ENCODE results near the gene CLEC16A. TPM values are rescaled to one million over a fixed set of nuclear protein-coding genes. Genes with fewer than 3 reads are reported as not detected.
"Not testable (repeated sequence)": the region's sequence is repeated elsewhere in the genome, so short reads cannot be mapped to it uniquely, and the experiment has no call there.

CLEC16A gene
- total RNA-seq, 4 donors from 2014 or later: 7.6 to 65.6 (median 28.0) TPM

DNA sequence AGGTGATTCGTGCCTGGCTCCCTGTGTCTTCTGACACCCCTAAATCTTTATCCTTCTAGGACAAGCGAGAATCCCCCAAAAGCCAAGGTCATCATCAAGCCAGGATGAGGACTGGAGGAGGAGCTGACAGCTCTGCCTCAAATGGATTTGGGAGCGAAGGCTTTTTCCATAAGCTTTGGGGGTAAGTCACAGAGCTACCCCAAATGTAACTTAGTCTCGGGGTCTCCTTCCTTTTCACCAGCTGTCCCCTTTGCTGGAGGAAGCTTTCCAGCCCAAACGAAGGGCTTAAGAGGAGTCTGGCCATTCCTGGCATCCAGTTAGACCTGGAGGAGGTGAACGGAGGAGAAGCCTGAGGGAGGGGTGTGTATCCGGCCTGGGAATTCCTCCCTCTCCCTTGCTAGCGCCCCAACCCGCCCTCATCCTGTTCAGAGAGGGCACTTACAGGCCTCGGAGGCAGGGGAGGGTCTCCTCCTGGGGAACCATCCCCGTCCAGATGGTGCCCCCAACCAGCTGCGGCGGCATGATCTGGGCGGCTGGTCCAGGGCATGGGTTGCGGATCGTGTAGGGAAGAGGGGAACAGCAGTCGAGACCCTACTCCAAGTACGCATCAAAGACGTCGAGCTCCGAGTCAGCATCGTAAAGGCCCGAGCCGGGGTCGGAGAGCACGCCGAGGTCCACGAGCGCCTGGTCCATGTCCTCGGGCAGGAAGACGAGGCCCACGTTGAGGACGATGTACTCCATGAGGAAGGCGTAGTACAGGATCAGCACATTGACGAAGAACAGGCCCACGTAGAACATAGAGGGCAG is 3.0 kb upstream of the CLEC16A start:
- intact Hi-C loops (cut with DNase I; ENCODE audit: low total_unique reads): no loop called here

DNA sequence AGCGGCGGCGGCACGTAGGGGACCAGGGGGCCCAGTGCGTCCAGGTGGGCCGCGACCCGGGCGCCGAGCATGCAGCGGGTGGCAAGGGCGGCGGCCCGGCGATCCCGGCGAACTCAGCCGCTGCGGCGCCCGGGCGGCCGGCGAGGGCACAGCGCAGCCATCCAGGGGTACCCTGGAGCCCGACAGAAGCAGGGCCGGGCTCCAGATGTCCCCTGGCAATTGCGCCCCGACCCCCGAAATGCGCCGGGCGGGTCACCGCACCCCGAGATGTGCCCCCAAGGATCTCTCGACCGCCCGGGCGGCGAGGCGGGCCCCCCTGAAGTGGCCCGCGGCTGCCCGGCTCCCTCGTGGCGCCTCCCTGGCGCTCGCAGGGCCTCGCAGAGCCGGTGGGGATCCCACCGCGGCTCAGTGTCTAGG is 2.4 kb upstream of the CLEC16A start:
- H3K36me3 ChIP-seq; intact Hi-C loops (cut with DNase I; ENCODE audit: low total_unique reads); DNase-seq; H3K27me3 ChIP-seq; H3K9me3 ChIP-seq: not testable (repeated sequence)
- Histone ChIP-seq H3K4me3 (peak overlapping the region; percentile 51 to 95), H3K27ac (peak overlapping the region; percentile 80 to 88), H3K4me1 (peaks cover 14 to 51% of the 10 kb centered on the region in 2 donors)

More for the DNA sequence above, 3.0 kb upstream of the CLEC16A start:
- H3K27me3 ChIP-seq: no peaks in the 10 kb centered on the region
- H3K9me3 ChIP-seq: no peaks in the 10 kb centered on the region
- H3K4me3 ChIP-seq: peak overlapping the region; percentile 51 to 95
- H3K36me3 ChIP-seq: no peaks in the 10 kb centered on the region
- H3K27ac ChIP-seq: peak overlapping the region; percentile 80 to 88
- H3K4me1 ChIP-seq: peaks cover 14 to 51% of the 10 kb centered on the region in 2 donors
- no peak for TF ChIP-seq POLR2A (IDR thresholded peaks at IDR 0.05)
- TF ChIP-seq, protein P1, sequence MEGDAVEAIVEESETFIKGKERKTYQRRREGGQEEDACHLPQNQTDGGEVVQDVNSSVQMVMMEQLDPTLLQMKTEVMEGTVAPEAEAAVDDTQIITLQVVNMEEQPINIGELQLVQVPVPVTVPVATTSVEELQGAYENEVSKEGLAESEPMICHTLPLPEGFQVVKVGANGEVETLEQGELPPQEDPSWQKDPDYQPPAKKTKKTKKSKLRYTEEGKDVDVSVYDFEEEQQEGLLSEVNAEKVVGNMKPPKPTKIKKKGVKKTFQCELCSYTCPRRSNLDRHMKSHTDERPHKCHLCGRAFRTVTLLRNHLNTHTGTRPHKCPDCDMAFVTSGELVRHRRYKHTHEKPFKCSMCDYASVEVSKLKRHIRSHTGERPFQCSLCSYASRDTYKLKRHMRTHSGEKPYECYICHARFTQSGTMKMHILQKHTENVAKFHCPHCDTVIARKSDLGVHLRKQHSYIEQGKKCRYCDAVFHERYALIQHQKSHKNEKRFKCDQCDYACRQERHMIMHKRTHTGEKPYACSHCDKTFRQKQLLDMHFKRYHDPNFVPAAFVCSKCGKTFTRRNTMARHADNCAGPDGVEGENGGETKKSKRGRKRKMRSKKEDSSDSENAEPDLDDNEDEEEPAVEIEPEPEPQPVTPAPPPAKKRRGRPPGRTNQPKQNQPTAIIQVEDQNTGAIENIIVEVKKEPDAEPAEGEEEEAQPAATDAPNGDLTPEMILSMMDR (IDR thresholded peaks at IDR 0.05): no peak
- DNase-seq: peak in 1 of 2 donors; percentile 32

DNA sequence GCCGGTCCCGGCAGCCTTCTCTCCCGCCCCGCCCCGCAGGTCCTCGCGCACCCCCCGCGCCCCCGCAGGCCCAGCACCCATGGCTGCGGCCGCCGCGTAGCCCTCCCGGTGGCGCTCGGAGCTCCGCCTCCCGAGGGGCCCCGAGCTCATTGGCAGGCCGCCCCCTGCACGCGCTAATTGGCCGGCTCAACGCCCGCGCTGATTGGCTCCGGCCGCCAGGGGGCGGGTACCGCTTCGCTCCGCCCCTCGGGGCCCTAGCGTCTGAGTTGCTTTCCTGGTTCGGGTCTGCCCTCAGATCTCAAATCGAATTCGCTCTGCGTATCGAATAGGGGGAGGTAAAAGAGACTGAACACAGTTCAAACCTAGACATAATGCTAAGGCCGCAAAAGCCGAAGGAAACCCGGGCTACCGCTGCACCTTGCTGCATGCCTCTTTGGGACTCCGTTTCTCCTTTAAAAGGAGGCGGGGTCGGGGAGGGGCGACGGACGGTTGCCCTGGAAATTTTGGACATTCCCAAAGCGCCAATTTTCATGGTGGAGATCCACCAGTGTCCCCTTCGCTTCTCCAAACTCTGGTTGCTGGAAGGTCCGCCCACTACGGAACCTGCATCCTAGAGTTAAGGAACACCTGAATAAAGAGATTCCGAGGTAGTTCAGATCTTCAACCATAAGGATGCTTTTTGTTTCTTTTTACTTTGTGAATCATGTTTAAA is 1.9 kb upstream of the CLEC16A start, which contains the start of gene DEXI:
Gene DEXI (minus strand): TSS at position 117 of the 712 bp plus-strand sequence. CDS start 463 bp downstream, outside the sequence.
- DNase-seq: peak; percentile 94 to 97
- H3K27me3 ChIP-seq: no peaks in the 10 kb centered on the region
- no peaks in the 10 kb centered on the region for H3K9me3 ChIP-seq
- peak within 1 kb of the TSS; percentile 80 to 88 for H3K27ac ChIP-seq
- peak within 1 kb of the TSS; percentile 51 to 95 for H3K4me3 ChIP-seq
- peak; percentile 68 to 71 for TF ChIP-seq POLR2A (IDR thresholded peaks at IDR 0.05)
- TF ChIP-seq, protein P1 (IDR thresholded peaks at IDR 0.05): peak; percentile 14 to 45 (median 24)
- peaks cover 14 to 45% of the 10 kb centered on the region in 2 donors for H3K4me1 ChIP-seq
- H3K36me3 ChIP-seq: no peaks in the 10 kb centered on the region
- intact Hi-C loops (cut with DNase I; ENCODE audit: low total_unique reads): no loop called here

GRCh38 chr16:10943064-10943353 is 1.4 kb upstream of the CLEC16A start:
- H3K27ac ChIP-seq: peak overlapping the region in 1 of 2 donors; percentile 79
- peak overlapping the region; percentile 51 to 95 for H3K4me3 ChIP-seq
- H3K4me1 ChIP-seq: peaks cover 14 to 40% of the 10 kb centered on the region in 2 donors

DNA sequence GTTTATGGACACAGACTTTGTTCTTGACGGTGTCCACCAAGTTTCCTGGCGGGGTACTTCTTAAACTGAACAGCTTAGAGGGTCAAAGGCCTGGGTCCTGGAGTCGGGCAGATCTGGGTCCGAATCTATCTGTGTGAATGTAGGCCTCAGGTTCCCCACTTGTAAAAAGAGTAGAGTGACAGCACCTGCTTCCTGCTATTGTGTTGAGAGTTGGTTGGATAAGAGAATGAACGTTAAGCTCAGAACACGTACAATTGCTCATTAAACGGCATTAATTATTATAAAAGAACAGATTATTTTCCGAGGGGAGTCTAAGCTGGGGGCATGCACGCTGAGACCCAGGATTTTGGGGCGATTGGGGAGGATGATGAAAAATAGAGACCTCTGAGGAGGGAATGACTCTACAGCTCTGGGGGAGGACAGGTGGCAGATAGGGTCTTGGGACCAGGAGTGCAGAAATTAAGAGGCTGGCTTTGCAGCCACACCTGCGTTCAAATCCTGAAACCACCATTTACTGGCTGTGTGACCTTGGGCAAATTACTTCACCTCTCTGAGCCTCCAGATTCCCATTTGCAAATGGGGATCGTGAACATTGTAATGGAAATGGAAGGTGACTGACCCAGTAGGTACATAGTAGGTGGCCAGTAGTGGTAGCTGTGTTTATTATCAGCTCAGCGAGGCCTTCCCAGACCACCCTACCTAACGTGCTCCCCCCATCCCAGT is 862 bp downstream of the CLEC16A start:
- no peaks in the 10 kb centered on the region for H3K36me3 ChIP-seq
- no peak for TF ChIP-seq POLR2A (IDR thresholded peaks at IDR 0.05)
- TF ChIP-seq, protein P1 (IDR thresholded peaks at IDR 0.05): no peak
- peaks cover 2 to 30% of the 10 kb centered on the region in 2 donors for H3K4me1 ChIP-seq
- intact Hi-C loops (cut with DNase I; ENCODE audit: low total_unique reads): no loop called here
- peak overlapping the region; percentile 84 to 97 for H3K4me3 ChIP-seq
- H3K27ac ChIP-seq: peak overlapping the region in 1 of 2 donors; percentile 60
- H3K27me3 ChIP-seq: no peaks in the 10 kb centered on the region
- H3K9me3 ChIP-seq: no peaks in the 10 kb centered on the region
- DNase-seq: no peak

More at GRCh38 chr16:10943064-10943353, 1.4 kb upstream of the CLEC16A start:
- Histone ChIP-seq H3K27me3 (no peaks in the 10 kb centered on the region), H3K36me3 (no peaks in the 10 kb centered on the region), H3K9me3 (no peaks in the 10 kb centered on the region)
- DNase-seq: no peak
- no peak for TF ChIP-seq POLR2A (IDR thresholded peaks at IDR 0.05)
- TF ChIP-seq, protein P1 (IDR thresholded peaks at IDR 0.05): no peak
- intact Hi-C loops (cut with DNase I; ENCODE audit: low total_unique reads): no loop called here
